Ectodermal cell (in vitro differentiated cells): ENCODE results near the gene KIAA0586.

ENCODE experiments used
- H3K27ac ChIP-seq: 2 replicates; pipeline ENCODE4 v1.7.0; 2013; ENCODE audit warnings: mild to moderate bottlenecking, low read depth, low read length; ENCODE audit not compliant: insufficient read depth, poor library complexity, severe bottlenecking
- H3K27me3 ChIP-seq: 2 replicates; pipeline ENCODE4 v1.7.0; 2013; ENCODE audit warnings: mild to moderate bottlenecking, low read length; ENCODE audit not compliant: insufficient read depth, control insufficient read depth, poor library complexity, severe bottlenecking
- H3K36me3 ChIP-seq: one replicate; pipeline ENCODE4 v1.7.0; 2013; ENCODE audit warnings: low read length; ENCODE audit not compliant: control insufficient read depth, insufficient read depth
- H3K4me1 ChIP-seq: one replicate; pipeline ENCODE4 v1.7.0; 2013; ENCODE audit warnings: low read length; ENCODE audit not compliant: control insufficient read depth, insufficient read depth
- H3K4me3 ChIP-seq: 2 replicates; pipeline ENCODE4 v1.7.0; 2013; ENCODE audit warnings: low read depth, low read length, control low read depth; ENCODE audit not compliant: insufficient read depth
- H3K9me3 ChIP-seq: 2 replicates; pipeline ENCODE4 v1.7.0; 2013; ENCODE audit warnings: mild to moderate bottlenecking, low read length, moderate library complexity; ENCODE audit not compliant: control insufficient read depth
- WGBS, 2 experiments: methylation state at CpG; one replicate each; pipeline ENCODE4 v1.1.7; 2013; ENCODE audit warnings: missing lambda C conversion rate in 2 of 2; 5-methylcytosine and 5-hydroxymethylcytosine counted together

KIAA0586 gene

DNA sequence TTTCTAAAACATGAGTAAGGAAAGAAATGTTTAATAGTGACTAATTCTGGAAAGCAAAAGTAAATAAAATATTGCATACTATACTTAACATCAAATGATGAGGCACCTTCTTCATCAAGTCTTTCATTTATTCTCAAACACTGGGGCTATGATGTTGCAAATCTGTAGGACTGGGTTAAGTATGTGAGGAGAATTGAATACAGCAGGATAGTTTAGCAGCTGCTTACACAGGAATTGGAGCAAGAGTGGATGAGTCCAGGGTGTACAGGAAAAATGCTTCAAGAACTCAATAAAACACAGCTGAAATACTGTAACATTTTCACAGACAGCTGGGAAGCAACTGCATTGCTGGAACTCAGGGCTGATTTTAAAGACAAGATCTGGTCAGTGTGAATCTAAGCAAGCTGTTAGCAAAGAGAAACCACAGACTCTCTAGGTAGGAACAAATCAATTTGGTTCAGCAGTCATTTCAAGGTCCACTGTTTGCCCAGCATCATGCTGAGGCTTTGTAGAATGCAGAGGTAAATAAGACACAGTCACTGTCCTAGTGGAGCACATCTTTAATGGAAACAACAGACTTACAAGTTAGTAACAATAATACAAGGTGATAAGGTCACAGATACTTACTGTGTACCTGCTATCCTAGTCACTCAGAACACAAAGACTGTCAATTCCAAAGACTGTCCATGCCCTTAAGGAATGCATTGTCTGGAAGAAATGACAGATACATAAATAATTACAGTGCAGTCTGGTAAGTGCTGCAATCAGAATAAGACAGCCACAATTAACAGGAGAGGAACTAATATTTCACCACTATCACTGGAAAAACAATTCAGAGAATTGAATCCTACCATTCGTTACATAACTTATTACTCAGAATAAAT lies 113.5 kb downstream of the KIAA0586 start:
- H3K9me3 ChIP-seq, result no peaks in the 10 kb centered on the region
- no peak overlapping the region for H3K27ac ChIP-seq
- no peaks in the 10 kb centered on the region for H3K36me3 ChIP-seq
- no peaks in the 10 kb centered on the region for H3K4me1 ChIP-seq
- no peak overlapping the region for H3K4me3 ChIP-seq
- 100% methylated on average over 1 of the region's 1 CpG; no CpG with 5 or more reads in 1 of the 2 experiments for WGBS, 2 experiments
- H3K27me3 ChIP-seq, result no peaks in the 10 kb centered on the region

DNA sequence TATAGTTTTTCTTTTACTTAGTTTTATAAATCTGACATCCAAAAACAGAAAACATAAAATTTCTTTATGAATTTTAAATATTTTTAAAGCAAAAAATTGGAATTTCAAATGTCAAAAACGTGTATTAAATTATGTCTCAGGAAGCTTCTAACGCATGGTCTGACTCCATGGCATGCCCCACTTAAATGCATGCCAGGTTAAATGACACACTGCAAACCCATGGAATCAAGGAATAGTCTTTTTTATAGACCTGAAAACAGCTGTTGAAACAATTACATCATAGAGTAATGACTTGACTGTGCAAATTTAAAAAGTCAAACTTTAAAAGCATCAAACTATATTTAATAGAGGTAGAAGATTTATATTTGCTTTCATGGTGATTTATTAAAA lies 114.1 kb downstream of the KIAA0586 start:
- Histone ChIP-seq H3K27me3 (no peaks in the 10 kb centered on the region), H3K27ac (no peak overlapping the region), H3K36me3 (no peaks in the 10 kb centered on the region), H3K4me3 (no peak overlapping the region), H3K9me3 (no peaks in the 10 kb centered on the region), H3K4me1 (no peaks in the 10 kb centered on the region)
- 94 to 100% methylated on average over 2 of the region's 2 CpGs for WGBS, 2 experiments

DNA sequence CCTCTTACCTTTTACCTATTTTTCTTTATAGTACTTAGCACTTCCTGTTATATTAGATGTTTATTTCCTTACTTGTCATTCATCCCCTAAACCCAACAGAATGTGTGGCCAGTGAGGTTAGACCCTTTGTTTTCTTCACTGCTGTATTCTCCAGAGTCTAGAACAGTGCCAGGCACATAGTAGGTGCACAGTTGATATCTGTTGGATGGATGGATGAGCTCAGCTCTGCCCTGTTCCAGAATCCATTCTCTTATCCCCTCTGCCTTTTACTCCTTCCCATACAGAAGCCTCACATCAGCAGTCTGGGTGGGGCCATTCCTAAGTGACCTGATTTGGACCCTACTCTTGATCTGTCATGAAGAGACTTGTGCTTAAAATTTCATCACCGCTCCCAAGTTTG lies 115.7 kb downstream of the KIAA0586 start:
- H3K4me3 ChIP-seq, result no peak overlapping the region
- no peaks in the 10 kb centered on the region for H3K27me3 ChIP-seq
- H3K36me3 ChIP-seq, result no peaks in the 10 kb centered on the region
- 96 to 100% methylated on average over 1 of the region's 1 CpG for WGBS, 2 experiments
- H3K9me3 ChIP-seq, result no peaks in the 10 kb centered on the region
- H3K4me1 ChIP-seq, result no peaks in the 10 kb centered on the region
- no peak overlapping the region for H3K27ac ChIP-seq

DNA sequence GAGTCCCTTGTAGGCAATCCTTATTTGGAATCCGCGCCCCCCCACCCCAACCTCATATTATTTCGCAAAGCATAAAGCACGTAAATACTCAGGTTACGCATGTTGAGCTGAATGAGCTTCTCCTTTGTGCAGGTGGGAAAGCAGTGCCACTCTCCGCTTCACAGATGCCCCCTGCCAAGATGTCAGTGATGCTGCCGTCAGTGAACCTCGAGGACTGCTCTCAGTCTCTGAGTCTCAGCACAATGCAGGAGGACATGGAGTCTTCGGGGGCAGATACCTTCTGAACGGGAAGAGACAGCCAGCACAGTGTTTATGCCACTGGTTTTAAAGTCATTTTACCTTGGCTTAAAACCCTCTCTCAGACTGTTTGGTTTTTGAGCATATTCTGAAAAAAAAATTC lies 120.1 kb downstream of the KIAA0586 start:
- Histone ChIP-seq H3K27me3 (no peaks in the 10 kb centered on the region), H3K27ac (no peak overlapping the region), H3K4me3 (no peak overlapping the region), H3K36me3 (no peaks in the 10 kb centered on the region), H3K9me3 (no peaks in the 10 kb centered on the region), H3K4me1 (no peaks in the 10 kb centered on the region)
- 69% methylated on average over 10 of the region's 10 CpGs for WGBS, 2 experiments

DNA sequence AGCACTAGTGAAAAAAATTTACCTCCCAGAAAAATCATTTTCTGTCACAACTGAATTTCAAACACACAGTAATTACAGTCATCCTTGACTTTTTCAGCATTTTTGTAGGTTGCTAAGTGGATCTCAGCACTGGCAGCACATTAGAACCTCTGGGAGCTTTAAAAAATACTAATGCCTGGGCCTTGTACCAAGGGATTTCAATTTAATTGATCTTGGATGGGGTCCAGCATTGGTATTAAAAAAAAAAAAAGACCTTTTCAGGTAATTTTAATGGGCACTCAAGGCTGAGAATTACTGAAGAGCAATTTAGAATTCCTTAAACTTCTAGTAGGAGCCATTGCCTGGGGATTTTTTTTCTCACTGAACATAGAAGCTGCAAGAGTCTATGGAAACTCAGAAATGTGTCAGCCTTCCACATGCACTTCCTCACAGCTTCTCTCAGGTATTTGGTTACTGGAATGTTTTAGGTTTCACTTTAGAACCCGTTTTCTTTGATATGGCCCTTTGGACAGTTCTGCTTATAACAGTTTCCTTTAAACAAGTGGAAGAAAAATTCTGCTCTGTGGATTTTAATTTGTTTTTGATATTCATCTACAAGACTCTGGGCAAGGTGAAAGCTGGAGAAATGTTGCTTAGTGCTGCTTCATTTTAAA lies 121.7 kb downstream of the KIAA0586 start:
- H3K27ac ChIP-seq, result no peak overlapping the region
- no peak overlapping the region for H3K4me3 ChIP-seq
- H3K4me1 ChIP-seq, result no peaks in the 10 kb centered on the region
- no peaks in the 10 kb centered on the region for H3K27me3 ChIP-seq
- WGBS, 2 experiments, result 90 to 100% methylated on average over 1 of the region's 1 CpG
- no peaks in the 10 kb centered on the region for H3K9me3 ChIP-seq
- H3K36me3 ChIP-seq, result no peaks in the 10 kb centered on the region

DNA sequence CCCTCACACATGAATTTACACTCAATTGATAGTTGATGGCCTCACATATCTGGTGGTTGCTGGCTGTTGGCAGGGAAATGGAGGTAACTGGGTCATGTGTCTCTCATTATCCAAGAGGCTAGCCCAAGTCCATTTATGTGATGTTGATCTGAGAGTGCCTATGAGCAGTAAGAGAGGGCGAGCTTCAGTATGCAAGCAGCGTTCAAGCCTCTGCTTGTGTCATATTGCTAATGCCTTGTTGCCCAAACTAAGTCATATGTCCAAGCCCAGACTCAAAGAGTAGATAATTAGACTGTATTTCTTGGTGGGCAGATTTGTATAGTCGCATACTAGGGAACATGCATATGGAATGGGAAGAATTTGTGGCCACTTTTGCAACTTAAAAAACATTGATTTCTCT lies 126.4 kb downstream of the KIAA0586 start:
- 94 to 96% methylated on average over 3 of the region's 3 CpGs for WGBS, 2 experiments

DNA sequence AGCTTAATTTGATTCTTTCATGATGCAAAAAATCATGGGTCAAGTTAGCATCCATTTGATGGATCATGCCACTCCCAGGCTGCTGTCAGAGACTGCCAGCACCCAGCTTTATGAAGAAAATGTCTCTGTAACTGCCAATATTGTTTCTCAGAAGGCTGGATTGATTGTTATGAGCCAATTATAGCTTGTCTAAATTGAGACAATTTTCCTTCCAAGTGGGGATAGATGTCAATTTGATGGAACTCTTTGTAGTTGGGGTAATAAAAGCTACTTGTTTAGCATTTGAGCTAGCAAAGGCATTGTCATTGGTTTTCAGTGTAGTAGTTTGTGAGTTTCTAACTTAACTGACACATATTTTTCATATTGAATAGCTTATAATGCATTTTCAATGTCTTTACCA lies 128.1 kb downstream of the KIAA0586 start:
- H3K9me3 ChIP-seq, result no peaks in the 10 kb centered on the region
- no peaks in the 10 kb centered on the region for H3K27me3 ChIP-seq
- H3K27ac ChIP-seq, result no peak overlapping the region
- H3K4me3 ChIP-seq, result no peak overlapping the region
- H3K4me1 ChIP-seq, result peaks cover 7% of the 10 kb centered on the region
- H3K36me3 ChIP-seq, result no peaks in the 10 kb centered on the region

More for the DNA sequence above, 126.4 kb downstream of the KIAA0586 start:
- Histone ChIP-seq H3K27ac (no peak overlapping the region), H3K27me3 (no peaks in the 10 kb centered on the region), H3K9me3 (no peaks in the 10 kb centered on the region), H3K4me1 (peaks cover 7% of the 10 kb centered on the region), H3K36me3 (no peaks in the 10 kb centered on the region), H3K4me3 (no peak overlapping the region)

DNA sequence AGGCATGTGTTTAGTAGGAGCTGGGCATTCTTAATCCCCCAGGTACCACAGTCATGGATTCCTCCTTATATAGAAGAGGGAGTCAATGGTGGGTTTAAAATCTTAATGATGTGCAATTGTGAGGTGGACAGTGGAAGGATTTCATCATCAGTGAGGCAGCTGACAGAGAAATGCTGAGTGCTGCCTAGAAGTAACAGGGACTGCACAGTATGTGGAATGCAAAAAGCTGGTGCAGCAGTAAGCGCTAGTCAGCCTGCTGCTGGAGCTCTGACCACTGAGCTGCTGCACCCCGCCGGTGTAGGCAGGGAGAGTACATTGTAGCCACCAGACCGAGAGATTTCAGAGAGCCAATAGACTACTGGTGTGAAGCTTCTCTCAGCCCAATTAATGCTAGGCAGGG lies 129.7 kb downstream of the KIAA0586 start:
- H3K27ac ChIP-seq, result no peak overlapping the region
- 87 to 88% methylated on average over 4 of the region's 4 CpGs for WGBS, 2 experiments
- H3K4me1 ChIP-seq, result peaks cover 7% of the 10 kb centered on the region
- no peak overlapping the region for H3K4me3 ChIP-seq
- no peaks in the 10 kb centered on the region for H3K27me3 ChIP-seq
- no peaks in the 10 kb centered on the region for H3K36me3 ChIP-seq
- H3K9me3 ChIP-seq, result no peaks in the 10 kb centered on the region

DNA sequence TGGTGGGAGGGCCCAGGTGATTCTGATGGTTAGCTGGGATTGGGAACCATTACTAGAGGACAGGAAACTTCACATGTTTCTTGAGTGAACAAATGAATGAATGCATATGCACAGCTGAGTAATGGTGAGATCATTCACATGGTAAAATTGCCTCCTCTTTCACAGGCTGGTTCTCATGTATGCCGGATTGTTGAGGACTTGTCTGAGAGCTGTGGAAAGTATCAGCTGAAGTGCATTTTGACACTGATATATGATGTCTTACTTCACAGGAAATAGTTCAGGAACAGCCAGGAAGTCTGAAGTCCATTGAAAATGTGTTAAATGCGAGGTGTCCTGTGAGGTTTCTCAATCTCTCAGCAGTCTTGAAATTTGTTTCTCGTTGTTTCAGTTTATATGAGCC lies 132.7 kb downstream of the KIAA0586 start:
- no peaks in the 10 kb centered on the region for H3K9me3 ChIP-seq
- WGBS, 2 experiments, result 94% methylated on average over 3 of the region's 3 CpGs
- H3K4me1 ChIP-seq, result peaks cover 12% of the 10 kb centered on the region
- H3K4me3 ChIP-seq, result no peak overlapping the region
- H3K27me3 ChIP-seq, result no peaks in the 10 kb centered on the region
- no peaks in the 10 kb centered on the region for H3K36me3 ChIP-seq
- H3K27ac ChIP-seq, result no peak overlapping the region

DNA sequence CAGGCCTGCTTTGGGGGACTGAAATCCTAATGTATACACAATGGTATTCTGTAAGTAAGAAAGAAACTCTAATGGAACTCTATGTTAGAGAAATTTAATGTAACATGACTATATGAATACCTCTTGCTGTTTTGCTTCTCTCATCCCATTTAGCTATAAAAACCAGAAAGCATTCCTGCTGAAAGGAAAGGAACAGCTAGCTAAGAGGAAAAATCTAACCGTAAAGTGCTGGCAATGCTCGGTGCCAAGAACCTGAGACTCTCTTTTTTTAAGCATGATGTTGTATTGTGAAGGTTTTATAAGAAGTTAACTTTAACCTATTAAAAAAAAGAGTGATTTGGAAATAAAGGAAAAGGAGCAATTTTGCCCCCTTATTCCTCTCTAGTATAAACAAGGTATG lies 134.6 kb downstream of the KIAA0586 start:
- H3K9me3 ChIP-seq, result no peaks in the 10 kb centered on the region
- WGBS, 2 experiments, result 84 to 92% methylated on average over 2 of the region's 2 CpGs
- no peaks in the 10 kb centered on the region for H3K36me3 ChIP-seq
- peaks cover 12% of the 10 kb centered on the region for H3K4me1 ChIP-seq
- H3K4me3 ChIP-seq, result no peak overlapping the region
- no peak overlapping the region for H3K27ac ChIP-seq
- no peaks in the 10 kb centered on the region for H3K27me3 ChIP-seq
